Neuronal stem cell (in vitro differentiated cells): ENCODE measurements around the gene POLG.

Experiments
- DNase-seq: peaks from one replicate; pipeline ENCODE4 v3.0.0-alpha.2; 2013; ENCODE audit warnings: low spot score
- H2AFZ ChIP-seq: one replicate; pipeline ENCODE4 v1.6.1; 2013; ENCODE audit warnings: mild to moderate bottlenecking, low read length, inconsistent platforms
- H2AK5ac ChIP-seq: 2 replicates; pipeline ENCODE4 v1.6.1; 2013; ENCODE audit warnings: low read depth, mild to moderate bottlenecking, inconsistent platforms, low read length, moderate library complexity, mixed read lengths
- H2BK120ac ChIP-seq: 2 replicates; pipeline ENCODE4 v1.6.1; 2013; ENCODE audit warnings: low read depth, mild to moderate bottlenecking, inconsistent platforms, low read length, moderate library complexity, mixed read lengths
- H2BK12ac ChIP-seq: one replicate; pipeline ENCODE4 v1.6.1; 2013; ENCODE audit warnings: low read length, inconsistent platforms
- H2BK15ac ChIP-seq: 2 replicates; pipeline ENCODE4 v1.6.1; 2013; ENCODE audit warnings: mild to moderate bottlenecking, low read length, inconsistent platforms, mixed read lengths
- H2BK5ac ChIP-seq: one replicate; pipeline ENCODE4 v1.6.1; 2013; ENCODE audit warnings: inconsistent platforms, mild to moderate bottlenecking, low read length, moderate library complexity
- H3K14ac ChIP-seq: one replicate; pipeline ENCODE4 v1.6.1; 2013; ENCODE audit warnings: low read length, inconsistent platforms
- H3K18ac ChIP-seq: 2 replicates; pipeline ENCODE4 v1.6.1; 2013; ENCODE audit warnings: low read length, inconsistent platforms
- H3K23ac ChIP-seq: 2 replicates; pipeline ENCODE4 v1.6.1; 2013; ENCODE audit warnings: low read depth, mild to moderate bottlenecking, mixed read lengths, low read length, inconsistent platforms; ENCODE audit not compliant: poor library complexity
- H3K27ac ChIP-seq: replicated peaks from 3 replicates; pipeline ENCODE4 v1.5.1; 2013; ENCODE audit warnings: low read length, inconsistent platforms
- H3K27me3 ChIP-seq, 3 experiments: 2 replicates each; pipeline ENCODE4 v1.6.1; 2013; ENCODE audit warnings: low read length in 3 of 3, mild to moderate bottlenecking in 2 of 3, inconsistent platforms in 1 of 3, low read depth in 1 of 3, mixed read lengths in 1 of 3, moderate library complexity in 1 of 3; ENCODE audit not compliant: control insufficient read depth in 3 of 3, insufficient read depth in 3 of 3
- H3K36me3 ChIP-seq, 2 donors: replicated peaks in 1 of 2; 2 replicates each; pipeline ENCODE4 v1.6.1; 2013; ENCODE audit warnings: low read length in 2 of 2; ENCODE audit not compliant: control insufficient read depth in 2 of 2, insufficient read depth in 2 of 2
- H3K4ac ChIP-seq: 2 replicates; pipeline ENCODE4 v1.6.1; 2013; ENCODE audit warnings: inconsistent platforms, mild to moderate bottlenecking, low read length, moderate library complexity
- H3K4me1 ChIP-seq, 2 donors: 1 replicate in 1 of 2; 2 replicates in 1 of 2; pipeline ENCODE4 v1.6.1; 2013; ENCODE audit warnings: low read length in 2 of 2, low read depth in 1 of 2; ENCODE audit not compliant: control insufficient read depth in 2 of 2, insufficient read depth in 1 of 2
- H3K4me2 ChIP-seq: one replicate; pipeline ENCODE4 v1.6.1; 2013; ENCODE audit warnings: mild to moderate bottlenecking, low read length, inconsistent platforms; ENCODE audit not compliant: insufficient read depth, poor library complexity, severe bottlenecking
- H3K4me3 ChIP-seq, 2 donors: 2 replicates each; pipeline ENCODE4 v1.5.1; 2013; ENCODE audit warnings: low read length in 2 of 2, mild to moderate bottlenecking in 2 of 2, inconsistent platforms in 1 of 2, moderate library complexity in 1 of 2
- H3K79me1 ChIP-seq: one replicate; pipeline ENCODE4 v1.6.1; 2013; ENCODE audit warnings: low read depth, mild to moderate bottlenecking, inconsistent platforms, low read length, moderate library complexity
- H3K9ac ChIP-seq: one replicate; pipeline ENCODE4 v1.6.1; 2013; ENCODE audit warnings: mild to moderate bottlenecking, low read depth, low read length, inconsistent platforms; ENCODE audit not compliant: poor library complexity
- H3K9me3 ChIP-seq, 2 donors: replicated peaks in 1 of 2; 2 replicates each; pipeline versions ENCODE3 to v1.6.1; 2013; ENCODE audit warnings: low read length in 2 of 2, mild to moderate bottlenecking in 2 of 2, inconsistent platforms in 1 of 2, low read depth in 1 of 2, mixed read lengths in 1 of 2, moderate library complexity in 1 of 2; ENCODE audit not compliant: control insufficient read depth in 2 of 2, insufficient read depth in 1 of 2
- H4K8ac ChIP-seq: one replicate; pipeline ENCODE4 v1.6.1; 2013; ENCODE audit warnings: low read depth, mild to moderate bottlenecking, inconsistent platforms, low read length, moderate library complexity
- H4K91ac ChIP-seq: one replicate; pipeline ENCODE4 v1.6.1; 2013; ENCODE audit warnings: low read length, low read depth, mild to moderate bottlenecking, inconsistent platforms; ENCODE audit not compliant: poor library complexity
- WGBS, 2 donors: extraction: QIAGEN DNeasy Blood & Tissue Kit; methylation state at CpG; one replicate each; pipeline ENCODE4 v1.1.7; 2013; ENCODE audit warnings: missing lambda C conversion rate in 2 of 2, mixed read lengths in 1 of 2; ENCODE audit not compliant: insufficient read length in 2 of 2, insufficient replicate concordance in 1 of 2; ENCODE audit errors: extremely low coverage in 2 of 2; 5-methylcytosine and 5-hydroxymethylcytosine counted together

The POLG gene

GRCh38 chr15:89338036-89338435 lies 3.4 kb upstream of the POLG start:
- Histone ChIP-seq H3K4me1 (peaks cover 3% of the 10 kb centered on the region in 2 donors), H3K18ac (no peak overlapping the region), H2BK120ac (no peak overlapping the region), H4K91ac (no peak overlapping the region), H2BK5ac (no peak overlapping the region), H3K4me3 (no peak overlapping the region), H2BK12ac (no peak overlapping the region), H3K14ac (no peak overlapping the region), H3K4me2 (no peak overlapping the region), H3K23ac (no peak overlapping the region), H3K27ac (no peak overlapping the region), H3K27me3 (peaks cover 0 to 56% (median 21%) of the 10 kb centered on the region in 3 experiments), H2BK15ac (no peak overlapping the region), H3K4ac (no peak overlapping the region), H2AK5ac (no peak overlapping the region), H3K9me3 (no peaks in the 10 kb centered on the region), H3K79me1 (peaks cover 9% of the 10 kb centered on the region), H2AFZ (no peak overlapping the region), H4K8ac (no peak overlapping the region), H3K9ac (no peak overlapping the region), H3K36me3 (peaks cover 3 to 4% of the 10 kb centered on the region in 2 donors)
- WGBS, 2 donors: no CpG with 5 or more reads among the region's 6 CpGs
- no peak for DNase-seq

- H3K23ac ChIP-seq: no peak overlapping the region
- no peak overlapping the region for H4K91ac ChIP-seq
- H3K9me3 ChIP-seq: no peaks in the 10 kb centered on the region
- DNase-seq: no peak
- no CpG with 5 or more reads among the region's 40 CpGs for WGBS, 2 donors
- no peak overlapping the region for H2BK5ac ChIP-seq
- H3K27me3 ChIP-seq: peaks cover 0 to 36% (median 21%) of the 10 kb centered on the region in 3 experiments
- H3K4me2 ChIP-seq: peak overlapping the region; percentile 90
- H2BK15ac ChIP-seq: no peak overlapping the region
- peaks cover 12% of the 10 kb centered on the region for H3K79me1 ChIP-seq
- peak overlapping the region; percentile 53 to 80 for H3K4me3 ChIP-seq
- no peak overlapping the region for H2BK120ac ChIP-seq
- H4K8ac ChIP-seq: no peak overlapping the region
- H3K14ac ChIP-seq: peak overlapping the region; percentile 11
- no peak overlapping the region for H2AK5ac ChIP-seq
- peak overlapping the region; percentile 65 for H3K9ac ChIP-seq
- no peak overlapping the region for H3K27ac ChIP-seq
- no peak overlapping the region for H3K4ac ChIP-seq
- H3K18ac ChIP-seq: peak overlapping the region; percentile 11
- H3K4me1 ChIP-seq: peaks cover 3 to 6% of the 10 kb centered on the region in 2 donors
- peak overlapping the region; percentile 81 for H2AFZ ChIP-seq
- H2BK12ac ChIP-seq: no peak overlapping the region
- H3K36me3 ChIP-seq: peaks cover 19 to 29% of the 10 kb centered on the region in 2 donors
Observed at GRCh38 chr15:89335298-89336041, 846 bp upstream of the POLG start.

- H2BK120ac ChIP-seq: no peak overlapping the region
- H3K23ac ChIP-seq: peak overlapping the region; percentile 100
- no peak overlapping the region for H3K4ac ChIP-seq
- H4K8ac ChIP-seq: no peak overlapping the region
- H3K9me3 ChIP-seq: no peaks in the 10 kb centered on the region
- peak overlapping the region; percentile 49 for H3K14ac ChIP-seq
- no peak overlapping the region for H2AK5ac ChIP-seq
- peak overlapping the region; percentile 98 for H2AFZ ChIP-seq
- peaks cover 33 to 43% of the 10 kb centered on the region in 2 donors for H3K36me3 ChIP-seq
- peaks cover 2 to 31% (median 21%) of the 10 kb centered on the region in 3 experiments for H3K27me3 ChIP-seq
- peak overlapping the region; percentile 99 for H3K9ac ChIP-seq
- H3K4me3 ChIP-seq: peak overlapping the region; percentile 94 to 99
- WGBS, 2 donors: no CpG with 5 or more reads among the region's 43 CpGs
- H3K27ac ChIP-seq: peak overlapping the region; percentile 74
- no peak overlapping the region for H2BK12ac ChIP-seq
- H3K18ac ChIP-seq: peak overlapping the region; percentile 100
- no peak for DNase-seq
- H3K4me1 ChIP-seq: peaks cover 3 to 6% of the 10 kb centered on the region in 2 donors
- H2BK5ac ChIP-seq: no peak overlapping the region
- peak overlapping the region; percentile 81 for H3K4me2 ChIP-seq
- peaks cover 19% of the 10 kb centered on the region for H3K79me1 ChIP-seq
- H2BK15ac ChIP-seq: no peak overlapping the region
- no peak overlapping the region for H4K91ac ChIP-seq
Observed at GRCh38 chr15:89333959-89334509, 590 bp downstream of the POLG start.
